Endodermal cell (in vitro differentiated cells): ENCODE results near the gene IRX2. TPM values are rescaled to one million over a fixed set of nuclear protein-coding genes. Genes with fewer than 3 reads are reported as not detected.

Experiments used
- DNase-seq: peaks from one replicate; pipeline ENCODE4 v3.0.0-alpha.2; 2017
- H3K27ac ChIP-seq: 2 replicates; pipeline ENCODE4 v1.5.1; 2013; ENCODE audit warnings: mild to moderate bottlenecking, low read depth, low read length, moderate library complexity
- H3K27me3 ChIP-seq: 2 replicates; pipeline ENCODE4 v1.6.1; 2013; ENCODE audit warnings: mild to moderate bottlenecking, low read length, moderate library complexity; ENCODE audit not compliant: insufficient read depth, control insufficient read depth, poor library complexity, severe bottlenecking
- H3K36me3 ChIP-seq: 2 replicates; pipeline ENCODE4 v1.7.0; 2013; ENCODE audit warnings: mild to moderate bottlenecking, low read length, moderate library complexity; ENCODE audit not compliant: control insufficient read depth, insufficient read depth
- H3K4me1 ChIP-seq: one replicate; pipeline ENCODE4 v1.7.0; 2013; ENCODE audit warnings: low read length; ENCODE audit not compliant: control insufficient read depth, insufficient read depth
- H3K4me3 ChIP-seq: 2 replicates; pipeline ENCODE4 v1.5.1; 2013; ENCODE audit warnings: mild to moderate bottlenecking, low read length, moderate library complexity
- H3K9ac ChIP-seq: 2 replicates; pipeline ENCODE4 v1.6.1; 2013; ENCODE audit warnings: mild to moderate bottlenecking, low read length, moderate library complexity; ENCODE audit not compliant: poor library complexity, severe bottlenecking; ENCODE audit errors: extremely low read depth
- H3K9me3 ChIP-seq: 2 replicates; pipeline ENCODE4 v1.6.1; 2013; ENCODE audit warnings: mild to moderate bottlenecking, low read length, moderate library complexity; ENCODE audit not compliant: control insufficient read depth
- H3K27ac Mint-ChIP-seq: 2 replicates; pipeline ENCODE4 v1.8.0; 2020; ENCODE audit warnings: mixed read lengths
- H3K27me3 Mint-ChIP-seq: 2 replicates; pipeline ENCODE4 v1.8.0; 2021; ENCODE audit warnings: mild to moderate bottlenecking, mixed read lengths; ENCODE audit not compliant: insufficient read depth
- H3K36me3 Mint-ChIP-seq: 2 replicates; pipeline ENCODE4 v1.8.0; 2020; ENCODE audit warnings: low read depth, mixed read lengths
- H3K4me1 Mint-ChIP-seq: 2 replicates; pipeline ENCODE4 v1.8.0; 2020; ENCODE audit warnings: mixed read lengths
- H3K4me3 Mint-ChIP-seq: 2 replicates; pipeline ENCODE4 v1.8.0; 2020; ENCODE audit warnings: mild to moderate bottlenecking, moderate library complexity, mixed read lengths
- H3K9me3 Mint-ChIP-seq: 2 replicates; pipeline ENCODE4 v1.8.0; 2020; ENCODE audit warnings: mild to moderate bottlenecking, mixed read lengths
- WGBS, 2 experiments: methylation state at CpG; one replicate each; pipeline versions ENCODE4 v1.1.5 to v1.1.7; 2013; ENCODE audit warnings: missing lambda C conversion rate in 2 of 2, mixed read lengths in 1 of 2; ENCODE audit not compliant: insufficient coverage in 1 of 2, insufficient read length in 1 of 2; 5-methylcytosine and 5-hydroxymethylcytosine counted together
- total RNA-seq, 2 donors: library from RNA; stranded (reverse); fragmentation: NEBNext Ultra II Directional in 1 of 2; extraction: Animal tissue kit (Norgen Biotek cat#: 25700) in 1 of 2; gene quantifications; 2 replicates in 1 of 2; 3 replicates in 1 of 2; pipeline ENCODE4 v1.2.1, GENCODE V29; 2021
- TF ChIP-seq, protein P1 (sequence below): fragments of 200-600 bp; sonication (generic); conservative IDR thresholded peaks from 2 replicates; pipeline ENCODE4 v1.5.0; 2021; ENCODE audit warnings: antibody characterized with exemption, mild to moderate bottlenecking

The IRX2 gene
- total RNA-seq, 2 donors from 2014 or later = 4.2 to 6.9 TPM

DNA sequence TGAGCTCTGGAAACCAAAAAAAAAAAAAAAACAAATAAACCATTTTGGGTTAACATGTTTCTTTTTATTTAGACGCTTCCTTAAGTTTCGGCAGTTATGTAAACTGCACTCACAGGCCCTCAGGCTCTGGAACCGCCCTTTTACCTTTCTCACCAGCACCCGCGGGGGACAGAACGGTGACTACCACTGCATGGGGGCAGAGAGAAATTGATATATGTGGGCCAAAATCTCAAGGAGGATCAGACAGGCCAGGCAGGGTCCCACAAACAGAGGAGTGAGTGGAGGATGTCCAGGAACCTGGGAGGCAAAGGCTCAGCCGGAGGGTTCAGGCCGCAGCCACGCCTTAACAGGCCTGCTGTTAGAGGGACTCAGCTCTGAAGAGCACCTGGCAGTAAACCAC lies 54.4 kb downstream of the IRX2 start:
- Histone ChIP-seq H3K9ac (no peak overlapping the region), H3K4me3 (no peak overlapping the region), H3K36me3 (no peaks in the 10 kb centered on the region), H3K27me3 (no peaks in the 10 kb centered on the region), H3K4me1 (no peaks in the 10 kb centered on the region), H3K27ac (no peak overlapping the region), H3K9me3 (peaks cover 19% of the 10 kb centered on the region)
- WGBS, 2 experiments = 97 to 100% methylated on average over 3 to 9 of the region's 9 CpGs
- no peaks in the 10 kb centered on the region for H3K36me3 Mint-ChIP-seq
- no peak for DNase-seq
- TF ChIP-seq, protein P1, sequence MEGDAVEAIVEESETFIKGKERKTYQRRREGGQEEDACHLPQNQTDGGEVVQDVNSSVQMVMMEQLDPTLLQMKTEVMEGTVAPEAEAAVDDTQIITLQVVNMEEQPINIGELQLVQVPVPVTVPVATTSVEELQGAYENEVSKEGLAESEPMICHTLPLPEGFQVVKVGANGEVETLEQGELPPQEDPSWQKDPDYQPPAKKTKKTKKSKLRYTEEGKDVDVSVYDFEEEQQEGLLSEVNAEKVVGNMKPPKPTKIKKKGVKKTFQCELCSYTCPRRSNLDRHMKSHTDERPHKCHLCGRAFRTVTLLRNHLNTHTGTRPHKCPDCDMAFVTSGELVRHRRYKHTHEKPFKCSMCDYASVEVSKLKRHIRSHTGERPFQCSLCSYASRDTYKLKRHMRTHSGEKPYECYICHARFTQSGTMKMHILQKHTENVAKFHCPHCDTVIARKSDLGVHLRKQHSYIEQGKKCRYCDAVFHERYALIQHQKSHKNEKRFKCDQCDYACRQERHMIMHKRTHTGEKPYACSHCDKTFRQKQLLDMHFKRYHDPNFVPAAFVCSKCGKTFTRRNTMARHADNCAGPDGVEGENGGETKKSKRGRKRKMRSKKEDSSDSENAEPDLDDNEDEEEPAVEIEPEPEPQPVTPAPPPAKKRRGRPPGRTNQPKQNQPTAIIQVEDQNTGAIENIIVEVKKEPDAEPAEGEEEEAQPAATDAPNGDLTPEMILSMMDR = no peak
- H3K27me3 Mint-ChIP-seq = peaks cover 5% of the 10 kb centered on the region
- no peak overlapping the region for H3K27ac Mint-ChIP-seq
- H3K4me3 Mint-ChIP-seq = no peak overlapping the region
- H3K9me3 Mint-ChIP-seq = peaks cover 18% of the 10 kb centered on the region
- no peaks in the 10 kb centered on the region for H3K4me1 Mint-ChIP-seq
